NCI-H460 (cell line): ENCODE measurements around the gene TTLL8. TPM values are rescaled to one million over a fixed set of nuclear protein-coding genes. Genes with fewer than 3 reads are reported as not detected.

ENCODE experiments used
- DNase-seq: peaks from one replicate; pipeline ENCODE4 v3.0.0-alpha.2; 2016; ENCODE audit warnings: low read depth; ENCODE audit errors: extremely low read depth
- total RNA-seq: library from RNA; depleted of rRNA; stranded (reverse); fragments of >200 nt; shearing (Covaris generic); gene quantifications from 2 replicates; pipeline ENCODE4 v1.2.3, GENCODE V29; 2014

Gene TTLL8
- total RNA-seq, 1 experiment from 2014 or later, result not detected

DNA sequence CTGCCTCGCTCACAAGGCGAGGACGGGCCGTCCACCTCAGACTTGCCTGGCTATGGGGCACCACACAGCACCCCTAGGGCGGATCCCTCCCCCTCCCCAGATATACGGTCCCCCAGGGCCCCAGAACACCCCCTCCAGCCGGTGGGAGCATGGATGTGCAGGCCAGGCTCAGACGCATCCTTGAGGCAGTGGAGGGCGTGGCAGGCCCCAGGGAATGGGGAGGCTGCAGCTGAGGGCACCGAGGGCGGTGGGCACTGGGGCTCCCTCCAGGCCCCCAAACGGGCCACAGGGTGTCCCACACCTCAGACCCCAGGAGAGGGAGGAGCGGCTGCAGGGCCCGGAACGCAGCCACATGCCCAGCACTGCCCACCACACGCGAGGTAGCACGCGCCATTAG is 12.1 kb downstream of the TTLL8 start:
- DNase-seq, result no peak

DNA sequence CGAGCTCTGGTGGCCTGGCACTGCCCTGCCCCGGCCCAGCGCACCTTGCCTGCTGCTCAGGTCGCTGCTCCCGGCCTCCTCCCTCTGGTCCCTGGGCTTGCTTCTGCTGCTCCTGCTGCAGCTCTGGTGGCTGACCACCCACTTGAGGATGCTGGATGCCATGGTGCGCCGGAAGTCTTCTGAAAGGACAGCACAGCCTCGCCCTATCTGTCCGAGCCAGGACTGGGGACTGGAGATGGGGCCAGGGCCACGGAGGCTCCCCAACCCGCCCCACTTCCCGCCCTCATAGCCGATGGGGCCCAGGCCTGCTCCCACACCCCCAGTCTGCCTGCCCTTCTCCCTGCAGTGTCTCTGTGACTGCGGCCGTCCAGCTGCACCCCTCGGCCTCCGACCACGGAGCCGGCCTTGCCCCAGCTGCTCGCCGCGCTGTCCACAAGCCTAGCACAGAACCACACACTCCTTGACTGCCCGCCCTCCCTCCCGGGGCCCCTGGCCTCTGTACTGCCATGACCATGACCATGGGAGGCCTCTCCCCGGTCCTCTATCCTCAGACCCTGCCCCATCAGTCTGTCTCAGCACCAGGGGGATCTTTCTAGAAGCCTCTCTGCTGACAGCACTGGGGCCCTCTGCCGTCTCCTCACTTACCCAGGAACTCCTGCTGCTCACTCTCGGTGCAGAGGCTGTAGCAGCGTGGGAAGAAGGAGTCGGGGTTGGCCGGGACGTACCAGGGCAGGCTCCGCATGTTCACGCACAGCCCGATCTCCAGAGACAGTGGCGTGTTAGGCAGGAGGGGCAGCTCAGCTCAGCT is 12.7 kb downstream of the TTLL8 start:
- no peak for DNase-seq

DNA sequence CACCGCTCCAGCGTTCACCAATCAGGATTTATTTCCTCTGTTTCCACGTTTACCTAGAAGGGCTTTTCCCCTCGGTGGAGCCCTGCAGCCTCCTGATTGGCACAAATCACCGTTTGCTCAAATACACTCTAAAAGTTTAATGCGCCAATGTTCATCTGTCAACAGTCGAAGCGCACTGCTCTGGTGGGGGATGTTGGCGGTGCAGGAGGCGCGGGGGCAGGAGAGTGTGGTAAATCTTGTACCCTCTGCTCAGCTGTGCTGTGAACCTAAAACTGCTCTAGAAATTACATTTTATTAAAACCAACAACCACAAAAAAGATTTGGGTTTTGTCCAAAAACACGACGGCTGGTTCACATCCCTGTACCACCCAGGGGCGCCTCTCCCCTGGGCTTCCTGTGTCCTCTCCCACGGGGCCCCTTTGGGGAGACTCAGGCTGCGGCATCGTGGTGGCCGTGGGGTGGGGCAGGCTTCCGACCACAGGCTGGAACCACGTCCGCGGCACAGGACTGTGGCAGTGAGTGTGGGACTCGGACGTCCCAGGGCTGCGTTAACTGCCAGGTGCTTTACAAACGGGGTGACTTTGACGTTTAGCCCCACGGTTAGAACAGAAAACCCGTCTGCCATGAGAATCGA is 13.5 kb downstream of the TTLL8 start:
- no peak for DNase-seq

DNA sequence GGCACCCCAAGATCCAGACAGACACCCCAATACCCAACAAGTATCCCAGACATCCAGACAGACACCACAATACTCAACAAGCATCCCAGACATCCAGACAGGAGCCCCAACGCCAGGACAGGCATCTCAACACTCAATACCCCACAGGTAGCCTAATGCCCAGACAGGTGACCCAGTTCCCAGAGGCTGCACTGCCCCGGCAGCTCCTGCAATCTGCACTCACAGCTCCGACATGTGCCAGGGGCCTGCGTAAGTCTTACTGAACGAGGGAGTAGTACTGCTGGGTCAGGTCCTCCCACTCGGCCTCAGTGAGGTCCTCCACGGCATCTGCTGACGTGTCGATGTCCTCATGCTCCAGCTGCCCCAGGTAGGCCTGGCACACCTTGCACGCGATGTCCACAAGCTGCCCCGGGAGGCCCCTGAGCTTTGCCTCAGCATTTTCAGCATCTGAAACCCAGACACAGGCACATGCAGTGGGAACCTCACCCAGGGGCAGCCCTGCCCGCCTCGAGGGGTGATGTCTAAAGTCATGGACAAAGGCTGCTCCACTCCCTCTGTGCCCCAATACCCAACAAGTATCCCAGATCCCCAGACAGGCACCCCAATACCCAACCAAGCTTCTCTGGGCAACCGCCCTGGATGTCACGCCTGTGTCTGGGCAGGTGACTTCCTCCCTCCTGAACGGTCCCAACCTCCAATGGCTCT is 16.6 kb downstream of the TTLL8 start:
- DNase-seq, result no peak

DNA sequence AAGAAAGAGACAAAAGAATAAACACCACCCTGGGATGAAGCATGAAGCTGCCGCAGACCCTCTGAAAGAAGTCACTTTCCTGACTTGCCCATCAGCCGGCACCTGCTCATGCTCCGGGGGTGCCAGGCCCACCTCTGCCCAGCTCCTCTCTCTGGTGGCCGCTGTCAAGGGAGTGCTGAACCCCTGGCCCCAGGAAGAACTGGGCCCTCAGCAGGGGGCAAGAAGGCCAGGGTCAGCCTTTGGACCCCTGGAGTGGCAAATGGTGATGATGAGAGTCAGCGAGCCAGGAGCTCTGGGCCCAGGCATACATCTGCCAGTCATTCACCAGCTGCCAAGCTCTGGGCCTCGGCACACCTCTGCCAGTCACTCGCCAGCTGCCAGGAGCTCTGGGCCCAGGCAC is 17.4 kb downstream of the TTLL8 start:
- no peak for DNase-seq

DNA sequence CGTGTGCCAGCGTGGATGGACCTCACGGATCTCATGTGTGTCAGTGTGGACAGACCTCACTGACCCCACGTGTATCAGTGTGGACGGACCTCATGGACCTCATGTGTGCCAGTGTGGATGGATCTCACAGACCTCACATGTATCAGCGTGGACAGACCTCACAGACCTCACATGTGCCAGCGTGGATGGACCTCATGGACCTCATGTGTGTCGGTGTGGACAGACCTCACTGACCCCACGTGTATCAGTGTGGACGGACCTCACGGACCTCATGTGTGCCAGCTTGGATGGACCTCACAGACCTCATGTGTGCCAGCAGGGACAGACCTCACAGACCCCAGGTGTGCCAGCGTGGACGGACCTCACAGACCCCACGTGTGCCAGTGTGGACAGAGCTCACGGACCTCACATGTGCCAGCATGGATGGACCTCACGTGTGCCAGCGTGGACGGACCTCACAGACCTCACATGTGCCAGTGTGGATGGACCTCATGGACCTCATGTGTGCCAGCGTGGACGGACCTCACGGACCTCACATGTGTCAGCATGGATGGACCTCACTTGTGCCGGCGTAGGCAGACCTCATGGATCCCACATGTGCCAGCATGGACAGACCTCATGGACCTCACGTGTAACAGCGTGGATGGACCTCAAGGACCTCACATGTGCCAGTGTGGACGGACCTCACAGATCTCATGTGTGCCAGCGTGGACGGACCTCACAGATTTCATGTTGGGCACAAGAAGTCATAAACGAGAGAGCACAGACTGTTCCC is 18.2 kb downstream of the TTLL8 start:
- DNase-seq, result no peak

DNA sequence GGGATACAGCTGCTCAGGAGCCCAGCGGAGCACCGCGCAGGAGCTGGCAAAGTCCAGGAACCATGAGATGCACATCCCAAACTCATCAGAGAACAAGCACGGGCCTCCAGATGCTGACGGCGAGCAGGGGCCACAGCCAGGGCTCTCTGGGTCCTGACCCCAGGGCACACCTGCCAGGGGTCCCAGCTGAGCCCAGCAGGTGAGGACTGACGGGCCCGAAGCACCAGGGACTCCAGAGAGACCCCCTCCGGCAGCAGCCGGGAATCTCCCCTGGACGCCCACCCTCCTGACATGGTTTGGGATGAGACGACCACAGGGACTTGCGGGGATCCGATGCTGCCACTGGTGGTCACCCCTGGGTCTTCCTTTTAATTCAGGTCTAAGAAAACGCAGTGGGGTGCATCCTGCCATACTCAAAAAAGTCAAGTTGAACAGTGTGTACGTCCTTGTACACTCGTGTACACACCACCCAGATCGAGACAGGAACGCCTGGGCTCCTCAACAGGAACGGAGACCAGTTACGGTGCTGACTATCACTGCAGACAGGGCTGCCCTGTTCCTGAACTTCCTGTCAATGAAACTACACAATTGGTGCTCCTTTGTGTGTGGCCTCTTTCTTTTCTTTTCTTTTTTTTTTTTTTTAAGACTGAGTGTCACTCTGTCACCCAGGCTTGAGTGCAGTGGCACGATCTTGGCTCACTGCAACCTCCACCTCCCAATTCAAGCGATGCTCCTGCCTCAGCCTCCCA is 21.9 kb downstream of the TTLL8 start:
- DNase-seq, result no peak

DNA sequence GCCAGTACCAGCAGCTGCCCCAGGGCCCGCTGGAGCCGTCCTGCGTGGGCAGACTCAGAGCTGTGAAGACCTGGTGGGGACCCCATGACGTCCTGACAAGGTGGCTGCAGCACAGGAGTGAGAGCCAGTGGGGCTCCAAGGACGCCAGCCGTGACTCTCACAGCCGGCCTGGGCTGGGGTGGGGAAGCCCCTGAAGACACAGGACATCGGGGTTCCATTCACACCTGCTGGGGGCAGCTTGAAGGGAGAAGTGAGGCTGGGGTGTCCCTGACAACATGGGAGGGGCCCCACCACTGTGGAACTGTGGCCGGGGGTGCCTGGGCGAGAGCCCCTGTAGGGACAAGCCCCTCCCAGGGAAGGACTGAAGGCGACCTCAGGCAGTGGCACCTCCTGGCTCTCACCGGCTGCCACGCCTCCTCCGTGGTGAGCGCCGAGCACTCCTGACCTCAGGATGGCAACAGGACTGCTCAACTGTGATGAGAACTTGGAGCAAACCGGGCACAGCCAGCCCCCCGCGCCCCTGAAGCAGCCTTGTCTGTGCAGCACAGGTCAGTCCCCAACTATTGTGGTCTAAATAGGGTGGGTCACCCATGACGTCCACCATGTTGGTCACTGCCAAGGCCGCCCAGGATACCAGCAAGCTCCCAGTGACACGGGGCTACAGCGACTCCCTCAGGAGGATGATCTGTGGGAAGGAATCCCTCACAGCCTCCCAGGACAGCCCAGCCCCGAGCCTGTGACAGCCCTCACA is 22.8 kb downstream of the TTLL8 start:
- DNase-seq, result no peak

DNA sequence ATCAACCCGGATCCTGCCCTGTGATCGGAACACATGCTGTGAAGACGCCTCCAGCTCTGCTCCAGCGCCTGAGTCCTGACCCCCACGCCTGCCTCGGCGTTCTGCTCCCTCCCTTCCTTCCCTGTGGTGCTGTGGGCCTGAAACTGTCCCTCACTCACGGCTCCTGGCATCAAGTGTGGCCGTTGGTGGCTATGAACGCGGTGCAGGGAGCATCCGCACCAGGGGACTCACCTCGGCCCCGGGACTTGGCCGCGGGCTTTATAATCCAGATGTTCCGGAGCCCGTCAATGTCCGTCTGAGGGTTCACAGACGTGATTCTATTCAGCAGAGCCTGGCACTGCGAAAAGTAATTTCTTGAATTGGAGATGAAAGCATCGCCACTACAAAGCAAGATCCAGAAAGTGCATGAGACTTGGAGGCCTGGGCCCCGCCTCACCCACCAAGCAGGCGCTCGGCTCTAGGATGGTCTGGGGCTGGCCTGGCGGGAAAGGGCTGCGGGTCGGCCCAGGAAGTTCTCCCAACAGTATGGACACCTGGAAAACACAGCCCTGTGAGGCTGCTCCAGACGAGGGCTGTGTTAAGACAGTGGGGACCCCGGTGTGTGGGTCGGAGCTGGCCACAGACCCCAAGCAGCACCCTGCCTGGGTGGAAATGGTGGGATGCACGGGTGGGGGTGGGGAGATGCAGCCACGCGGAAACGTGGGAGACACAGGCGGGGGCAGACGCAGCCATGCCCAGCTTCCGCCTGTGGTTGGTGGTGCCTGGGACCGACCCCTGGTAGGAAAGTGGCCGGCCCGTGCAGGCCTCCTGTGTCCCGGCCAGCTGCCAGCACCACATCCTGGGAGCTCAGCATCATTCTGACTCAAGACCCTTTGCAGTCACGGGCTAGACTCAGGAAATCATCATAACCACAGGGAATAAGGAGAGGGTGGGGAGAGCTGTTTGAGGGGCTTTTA is 23.7 kb downstream of the TTLL8 start:
- no peak for DNase-seq

DNA sequence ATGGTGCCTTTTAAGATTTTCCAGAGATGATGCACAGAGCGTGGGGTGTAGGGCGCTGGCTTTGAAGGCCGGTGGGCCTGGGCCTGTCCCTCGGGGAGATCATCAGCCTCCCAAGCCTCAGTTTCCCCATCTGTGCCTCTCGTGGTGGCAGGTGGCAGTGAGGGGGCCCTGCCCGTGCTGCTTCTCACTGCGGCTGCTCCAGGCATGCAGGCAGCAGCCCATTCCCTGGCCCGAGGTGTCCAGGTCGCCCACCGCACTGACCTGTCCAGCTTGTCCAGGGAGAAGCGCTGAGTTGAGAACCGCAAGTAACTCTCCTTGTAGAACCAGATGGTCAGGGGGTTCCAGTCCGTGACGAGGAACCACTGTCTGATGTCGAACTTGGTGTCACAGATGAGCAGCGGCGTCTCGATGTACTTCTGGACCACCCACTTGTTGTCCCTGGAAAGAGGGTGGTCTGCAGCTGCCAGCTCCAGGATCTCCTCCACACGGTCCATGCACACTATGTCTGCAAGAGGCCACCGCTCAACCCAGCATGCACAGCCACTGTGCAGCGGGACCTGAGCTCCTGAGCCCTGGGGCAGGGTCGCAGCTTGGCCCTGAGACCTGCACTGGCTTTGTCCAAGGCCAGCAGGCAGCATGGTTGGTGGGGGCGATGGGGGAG is 25.0 kb downstream of the TTLL8 start:
- no peak for DNase-seq

DNA sequence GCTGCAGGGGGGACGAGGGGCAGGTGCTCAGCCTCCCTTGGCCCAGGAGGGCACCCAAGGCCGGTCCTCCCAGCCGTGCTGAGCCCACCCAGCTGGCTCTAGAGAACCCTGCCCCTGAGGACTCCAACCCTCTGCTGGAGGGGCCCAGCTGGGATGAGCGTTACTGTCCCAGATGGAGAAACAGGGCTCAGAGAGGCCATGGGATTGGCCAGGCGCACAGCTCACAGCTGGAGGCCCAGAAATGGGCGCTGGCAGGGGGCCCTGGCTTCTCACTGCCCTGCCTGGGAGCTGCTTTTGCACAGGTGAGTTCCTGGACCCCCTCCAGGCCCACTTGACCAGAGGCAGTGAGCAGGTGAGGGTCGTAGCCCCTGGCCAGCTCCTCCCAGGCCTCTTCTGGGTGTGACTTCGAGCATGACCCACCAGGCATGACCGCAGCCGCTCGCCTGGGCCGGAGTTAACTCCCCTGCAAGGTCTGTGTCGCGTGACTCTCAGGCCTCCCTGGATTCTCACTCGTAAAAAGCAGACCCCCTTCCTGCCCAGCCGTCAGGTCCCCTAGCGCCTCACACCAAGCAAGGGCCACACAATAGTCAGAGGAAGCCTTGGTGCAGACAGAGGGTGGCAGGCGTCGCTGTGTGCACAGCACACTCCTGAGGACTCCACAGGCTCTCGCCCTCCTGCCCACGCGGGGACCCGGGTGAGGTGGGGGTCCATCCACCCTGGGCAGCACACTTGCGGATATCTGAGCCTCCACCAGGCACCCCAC is 25.8 kb downstream of the TTLL8 start:
- no peak for DNase-seq

DNA sequence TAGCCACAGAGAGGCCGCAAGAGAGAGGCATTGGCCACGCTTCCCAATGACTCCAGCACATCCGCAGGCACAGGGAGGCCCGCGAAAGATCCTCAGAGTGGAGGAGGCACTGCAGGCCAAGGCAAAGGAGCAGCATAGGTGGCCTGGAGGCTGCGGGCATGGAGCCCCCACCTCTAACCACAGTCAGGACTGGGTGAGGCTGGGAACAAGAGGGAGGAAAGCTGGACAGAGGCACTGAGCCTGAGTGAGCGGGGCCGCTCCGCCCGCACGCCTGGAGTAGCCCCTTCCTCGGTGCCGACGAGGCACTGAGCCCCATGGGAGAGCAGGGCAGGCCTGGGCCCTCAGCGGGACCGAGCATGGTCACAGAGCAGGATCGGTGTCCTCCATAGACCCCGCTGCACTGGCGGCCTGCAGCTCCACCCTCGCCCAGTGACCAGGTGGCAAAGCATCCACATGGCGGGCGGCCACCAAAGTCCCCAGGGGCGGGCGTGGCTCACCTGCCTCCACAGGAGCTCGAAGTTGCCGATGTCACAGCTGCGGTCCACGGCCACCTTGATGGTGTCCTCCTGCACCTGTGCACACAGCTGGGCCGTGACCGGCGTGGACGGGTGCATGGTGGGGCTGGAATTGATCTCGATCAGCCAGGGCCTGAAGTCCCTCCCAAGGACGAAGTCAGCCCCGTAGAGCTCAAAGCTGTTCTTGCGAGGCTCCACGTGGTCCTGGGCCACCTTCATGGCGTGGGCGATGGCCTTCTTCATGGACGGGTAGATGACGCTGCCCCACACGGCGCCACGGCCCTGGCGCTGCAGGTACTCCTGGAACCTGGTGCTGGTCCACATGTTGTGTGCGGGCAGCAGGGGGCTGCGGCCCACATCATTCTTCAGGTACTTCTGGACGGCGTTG is 26.7 kb downstream of the TTLL8 start:
- DNase-seq, result no peak

DNA sequence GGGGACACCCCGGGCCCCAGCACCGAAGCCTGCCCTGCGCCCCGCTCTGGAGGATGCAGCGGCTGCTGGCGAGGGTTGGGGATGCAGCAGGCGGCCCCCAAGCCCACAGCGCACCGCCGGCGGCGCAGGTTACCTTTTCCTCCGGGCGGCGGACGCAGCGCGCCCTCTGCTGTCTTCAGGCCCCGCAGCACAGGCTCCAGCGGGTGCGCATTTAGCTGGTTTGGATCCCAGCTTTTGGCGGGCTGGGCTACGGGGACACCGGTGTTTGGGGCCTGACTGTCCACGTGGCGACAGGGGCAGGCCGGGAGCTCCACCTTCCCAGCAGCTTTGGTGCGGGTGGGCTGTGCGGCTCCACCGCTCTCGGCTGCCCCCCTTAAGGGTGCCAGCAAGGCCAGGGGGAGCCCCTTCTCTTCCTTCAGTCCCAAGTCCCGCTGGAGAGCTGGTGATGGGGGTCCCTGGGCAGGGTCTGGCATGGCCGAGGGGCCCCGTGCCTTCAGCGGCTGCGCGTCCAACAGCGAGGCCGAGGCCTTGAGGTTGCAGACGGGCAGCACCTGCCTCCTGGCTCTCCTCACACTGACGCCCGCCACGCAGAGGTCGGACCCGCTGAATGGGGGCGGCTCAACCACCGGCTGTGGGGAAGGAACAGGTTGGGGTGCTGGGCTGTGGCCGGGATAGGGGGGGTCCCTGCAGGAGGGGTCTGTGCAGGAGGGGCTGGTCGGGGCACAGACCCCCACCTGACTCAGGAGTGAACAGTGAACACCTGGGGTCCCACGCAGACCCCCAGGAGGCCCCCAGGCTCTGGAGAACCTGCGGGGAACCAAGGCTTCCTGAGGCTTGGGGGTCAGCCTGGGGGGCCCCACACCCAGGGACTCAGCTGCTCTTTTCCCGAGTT is 27.6 kb downstream of the TTLL8 start:
- DNase-seq, result peak; percentile 61

DNA sequence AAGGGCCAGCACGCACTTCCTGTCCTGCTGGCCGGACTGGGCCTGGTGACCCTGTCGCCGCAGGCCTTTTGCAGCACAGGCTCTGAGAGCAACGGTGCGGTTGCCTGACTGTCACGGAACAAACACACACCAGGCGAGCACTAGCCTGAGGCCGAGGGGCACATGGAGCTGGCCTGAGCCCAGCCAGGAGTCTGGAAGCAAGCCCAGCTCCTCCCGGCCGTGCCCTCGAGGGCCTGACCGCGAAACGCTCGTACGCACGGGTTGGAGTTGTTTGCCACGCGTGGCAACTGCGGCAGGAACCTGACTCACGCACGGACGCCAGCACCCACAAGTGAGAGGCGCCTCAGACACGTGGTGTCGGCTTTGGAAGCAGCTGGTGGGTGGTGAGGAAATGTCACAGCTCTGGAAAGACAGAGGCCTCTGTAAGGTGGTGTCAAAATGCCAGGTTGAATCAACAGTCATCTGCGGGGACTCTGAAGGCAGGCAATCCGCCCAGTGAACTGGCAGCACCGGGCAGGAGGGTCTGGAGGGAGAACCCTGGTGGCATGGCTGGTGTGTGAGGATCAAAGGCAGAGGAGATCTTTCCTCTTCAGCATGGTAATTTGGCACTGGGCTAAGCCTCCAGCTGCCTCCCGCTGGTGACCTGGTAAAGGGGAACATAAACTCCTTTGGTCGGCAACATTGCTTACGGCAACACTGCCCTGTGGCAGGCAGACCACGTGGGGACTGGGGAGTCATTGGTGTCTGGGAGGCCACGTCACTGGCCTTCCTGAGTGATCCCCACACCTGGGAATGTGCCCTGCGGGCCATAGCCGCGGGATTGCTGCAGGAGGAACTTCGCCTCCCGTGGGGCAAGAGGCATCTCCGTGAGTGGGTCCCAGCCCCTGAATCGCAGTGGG is 30.2 kb downstream of the TTLL8 start:
- no peak for DNase-seq
